GM19239 (cell line): ENCODE measurements around the gene HOXA6.

Source experiments
- DNase-seq: peaks from one replicate; pipeline ENCODE4 v3.0.0; 2011; ENCODE audit warnings: low spot score; ENCODE audit not compliant: insufficient read length
- FAIRE-seq: peaks from 2 replicates; lab custom pipeline; 2011; peaks lifted over from hg19 to GRCh38; lab: Jason Lieb, UNC

Gene HOXA6

DNA sequence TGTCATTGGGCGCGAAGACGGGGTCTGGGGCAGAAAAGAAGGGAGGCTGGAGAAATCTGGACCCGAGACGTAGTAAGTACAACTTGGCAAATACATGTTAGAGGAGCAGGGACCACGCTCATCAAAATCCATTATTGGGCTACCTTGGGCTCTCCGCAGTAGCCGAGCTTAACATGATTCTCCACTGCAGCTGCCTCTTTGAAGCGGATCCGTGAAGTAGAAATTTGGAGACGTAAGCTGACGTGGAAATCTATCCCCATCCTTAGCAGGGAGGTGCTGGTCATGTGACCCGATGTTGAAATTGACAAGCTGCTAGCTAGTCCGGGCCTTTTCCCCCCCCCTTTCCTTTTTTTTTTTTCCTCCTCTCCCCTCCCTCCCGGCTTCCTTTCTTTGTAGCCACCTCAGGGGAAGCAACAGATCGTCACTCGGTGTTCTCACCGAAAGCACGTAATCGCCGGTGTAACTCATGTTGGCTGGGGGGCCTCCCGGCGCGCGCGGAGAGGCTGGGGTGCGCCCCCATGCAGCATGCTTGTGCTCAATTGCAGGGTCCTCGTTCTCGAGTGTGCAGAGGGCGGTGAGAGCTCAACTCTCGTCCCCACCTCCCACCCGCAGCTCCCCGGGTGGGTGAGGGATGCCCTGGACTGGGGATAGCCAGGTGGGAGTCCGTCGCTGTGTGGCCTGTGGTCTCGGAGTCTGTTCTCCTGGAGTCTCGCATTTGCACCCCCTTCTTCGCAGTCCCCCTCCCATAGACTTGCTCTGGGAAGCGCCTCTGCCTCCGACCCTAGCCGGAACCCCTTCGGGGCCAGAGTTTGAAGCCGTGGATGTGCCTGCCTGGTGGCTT lies 37.7 kb upstream of the HOXA6 start, which contains the start of gene HOXA11:
Gene HOXA11 (minus strand): TSS at position 220 of the 841 bp plus-strand sequence. CDS start 88 bp downstream, at position 132.
- FAIRE-seq = peak; percentile 26
- no peak for DNase-seq

DNA sequence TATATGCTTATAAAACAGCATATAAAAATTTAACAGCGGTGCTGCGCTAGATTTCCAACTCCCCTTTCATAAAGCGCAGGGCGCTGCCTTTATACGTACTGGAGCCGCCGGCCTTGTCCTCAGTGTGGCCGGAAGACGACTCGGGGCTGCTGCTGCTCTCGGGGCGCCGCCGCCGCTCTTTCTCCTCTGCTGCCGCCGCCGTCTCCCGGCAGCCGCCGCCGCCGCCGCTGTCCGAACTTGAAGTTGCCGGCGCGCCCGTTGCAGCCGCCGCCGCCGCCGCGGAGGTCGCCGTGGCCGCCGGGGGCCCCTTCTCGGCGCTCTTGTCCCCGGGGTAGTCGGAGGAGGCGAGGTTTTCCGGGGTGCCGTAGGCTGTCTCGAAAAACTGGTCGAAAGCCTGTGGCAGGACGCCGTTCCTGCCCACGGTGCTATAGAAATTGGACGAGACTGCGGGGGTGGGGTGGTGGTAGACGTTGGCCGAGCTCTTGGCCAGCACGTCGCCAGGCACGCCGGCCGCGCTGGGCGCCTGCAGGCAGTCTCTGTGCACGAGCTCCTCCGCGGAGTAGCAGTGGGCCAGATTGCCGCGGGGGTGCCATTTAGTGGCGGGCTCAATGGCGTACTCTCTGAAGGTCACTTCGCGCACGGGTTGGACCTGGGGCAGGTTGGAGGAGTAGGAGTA lies 36.9 kb upstream of the HOXA6 start:
- no peak for FAIRE-seq
- no peak for DNase-seq

DNA sequence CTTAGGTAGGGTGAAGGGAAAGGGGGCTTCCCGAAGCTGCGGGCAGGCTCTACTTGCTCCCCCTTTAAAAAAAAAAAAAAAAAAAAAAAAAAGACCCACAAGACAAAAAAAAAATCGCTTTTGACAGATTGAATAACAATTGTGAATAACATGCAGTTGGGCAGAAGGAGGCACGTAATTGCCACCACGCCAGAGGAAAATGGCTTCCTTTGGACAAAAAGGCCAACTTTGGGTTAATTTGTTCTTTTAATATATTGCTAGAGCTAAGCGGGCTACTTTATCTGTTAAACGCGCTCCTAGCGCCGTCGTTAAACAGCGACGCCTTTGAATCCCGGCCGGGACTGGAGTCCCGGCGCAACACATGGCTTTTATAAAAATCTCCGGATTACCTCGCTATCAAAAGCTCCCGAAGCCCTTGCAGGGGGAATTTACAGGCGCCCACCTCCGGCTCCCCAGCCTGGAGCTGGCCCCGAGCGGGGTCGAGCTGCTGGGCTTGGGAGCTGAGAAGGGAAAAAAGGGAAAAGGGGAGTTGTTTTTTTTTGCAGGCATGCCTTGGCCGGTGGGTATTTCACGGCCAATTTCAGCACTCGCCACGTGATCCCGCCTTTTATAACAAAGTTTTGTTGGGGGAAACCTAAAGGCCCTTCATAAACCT lies 36.2 kb upstream of the HOXA6 start:
- DNase-seq (no peak), FAIRE-seq (no peak)

DNA sequence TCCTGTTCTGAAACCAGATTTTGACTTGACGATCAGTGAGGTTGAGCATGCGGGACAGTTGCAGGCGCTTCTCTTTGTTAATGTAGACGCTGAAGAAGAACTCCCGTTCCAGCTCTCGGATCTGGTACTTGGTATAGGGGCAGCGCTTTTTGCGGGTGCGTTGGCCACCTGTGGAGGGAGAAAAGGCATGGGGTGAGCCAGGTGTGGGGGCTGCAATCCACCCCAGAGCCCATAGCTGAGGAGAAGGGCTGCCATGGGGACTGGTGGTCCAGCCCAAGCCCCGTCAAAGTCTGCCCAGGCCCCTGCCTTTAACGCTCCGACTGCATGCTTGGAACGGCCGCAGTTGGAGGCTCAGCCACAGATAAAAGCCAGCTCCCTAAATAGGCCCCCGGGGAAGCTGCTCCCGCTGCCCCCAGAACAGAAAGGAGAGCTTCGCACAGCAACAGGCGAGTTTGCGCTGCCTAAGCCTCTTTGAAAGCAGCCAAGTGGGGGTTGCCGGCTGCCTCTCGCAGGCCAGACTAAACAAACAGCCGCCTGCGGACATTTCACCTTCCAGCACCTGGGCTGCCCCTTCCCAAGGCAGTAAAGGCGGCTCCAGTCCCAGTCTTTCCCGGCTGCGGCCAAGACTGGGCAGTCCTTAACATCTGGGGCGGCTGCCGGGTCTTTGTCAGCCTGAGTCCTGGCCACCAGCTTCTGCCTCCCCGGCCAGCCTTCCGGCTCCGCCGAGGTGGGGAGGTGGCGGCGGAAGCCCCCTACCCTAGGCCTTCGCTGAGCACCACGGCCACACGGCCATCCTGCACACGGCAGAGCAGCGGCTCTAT lies 35.5 kb upstream of the HOXA6 start:
- DNase-seq (no peak), FAIRE-seq (no peak)

DNA sequence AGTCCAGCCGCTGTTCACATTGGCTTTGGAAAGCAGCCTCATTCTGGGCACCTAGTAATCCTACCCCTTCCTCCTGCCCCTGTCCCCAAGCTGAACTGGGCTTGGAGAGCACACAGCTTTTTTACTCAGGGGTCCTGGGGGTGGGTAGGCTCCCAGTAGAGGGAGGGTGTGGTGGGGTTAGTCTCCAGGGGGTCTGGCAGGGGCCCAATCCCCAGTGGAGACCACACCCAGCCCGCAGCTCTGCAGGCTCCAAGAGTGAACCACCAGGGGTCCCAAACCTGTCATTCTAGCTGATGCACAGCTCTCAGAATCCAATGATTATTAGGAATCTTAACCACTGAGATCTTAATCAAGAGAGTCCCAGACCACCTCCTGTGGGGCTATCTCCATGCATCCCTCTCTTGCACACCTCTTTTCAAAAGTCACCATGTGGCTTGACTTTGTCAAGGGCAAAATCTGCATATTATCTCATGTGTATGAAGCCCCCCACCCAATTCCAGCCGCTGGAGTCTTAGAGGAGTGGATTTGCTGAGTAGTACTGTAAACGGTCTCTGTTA lies 34.8 kb upstream of the HOXA6 start:
- FAIRE-seq (no peak), DNase-seq (no peak)

DNA sequence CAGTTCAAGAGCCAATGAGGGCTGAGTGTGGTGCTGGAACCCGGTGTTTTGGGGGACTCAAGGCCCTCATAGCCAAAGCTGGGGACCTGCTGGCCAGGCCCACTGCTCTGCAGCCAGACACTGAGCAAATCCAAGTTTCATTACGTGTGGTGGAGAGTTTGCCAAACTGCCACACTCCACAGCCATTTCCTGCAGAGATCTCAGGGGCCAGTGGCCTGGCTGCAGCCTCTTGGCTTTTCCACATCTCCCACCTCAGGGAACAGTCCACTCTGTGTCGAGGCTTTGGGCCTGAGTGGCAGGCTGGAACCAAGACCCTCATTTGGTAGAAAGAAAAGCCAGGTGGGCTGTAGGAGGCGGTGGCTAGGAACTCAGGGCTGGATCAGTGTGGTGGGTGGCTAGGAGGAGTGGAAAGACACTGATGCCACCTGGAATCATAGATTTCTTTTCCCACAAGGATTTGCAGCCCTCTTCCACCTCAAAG lies 34.3 kb upstream of the HOXA6 start:
- no peak for DNase-seq
- no peak for FAIRE-seq

DNA sequence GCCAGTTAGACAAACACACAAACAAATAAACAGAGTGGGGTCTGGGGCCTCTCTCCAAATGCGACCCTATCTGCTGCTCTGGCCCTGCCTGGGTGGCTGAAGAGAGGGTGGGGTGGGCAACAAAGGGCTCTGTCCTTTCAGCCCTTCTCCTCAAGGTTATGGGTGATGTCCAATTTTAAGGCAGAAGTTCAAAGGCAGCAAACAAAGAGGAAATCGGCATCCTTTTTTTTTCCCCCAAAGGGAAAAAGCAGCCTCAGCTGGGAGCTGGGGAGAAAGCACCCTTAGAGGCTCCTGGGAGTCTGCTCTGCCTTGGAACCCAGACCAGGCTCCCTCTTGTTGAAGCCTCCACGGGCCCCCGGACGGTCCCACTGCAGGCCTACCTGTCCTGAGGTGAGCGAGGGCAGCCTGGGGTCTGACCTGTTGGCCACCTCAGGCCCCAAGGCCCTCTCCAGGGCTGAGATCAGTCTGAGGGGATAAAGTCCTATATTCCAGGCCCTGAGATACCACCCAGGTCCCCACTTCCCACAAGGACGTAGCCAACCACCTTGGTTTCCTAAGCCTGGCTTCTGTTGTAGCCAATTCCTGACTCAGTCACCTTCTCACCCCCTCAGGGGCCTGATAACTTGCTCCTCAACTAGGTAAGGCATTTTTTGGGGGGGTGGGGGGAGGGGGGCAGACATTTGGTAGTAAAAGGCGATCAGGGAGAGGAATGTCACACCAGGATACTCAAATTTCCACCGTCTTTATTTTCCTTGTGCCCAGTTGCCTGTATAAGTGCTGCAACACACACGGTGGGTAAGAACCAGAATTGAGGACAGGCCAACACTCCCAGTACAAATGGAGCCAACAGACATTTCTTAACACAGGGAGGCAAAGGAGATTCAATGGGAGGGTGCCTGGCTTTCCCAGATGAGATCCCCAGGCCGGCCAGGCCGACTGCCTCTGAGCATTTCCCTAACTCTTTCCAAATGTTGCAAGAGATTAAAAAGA lies 33.2 kb upstream of the HOXA6 start:
- no peak for DNase-seq
- no peak for FAIRE-seq

DNA sequence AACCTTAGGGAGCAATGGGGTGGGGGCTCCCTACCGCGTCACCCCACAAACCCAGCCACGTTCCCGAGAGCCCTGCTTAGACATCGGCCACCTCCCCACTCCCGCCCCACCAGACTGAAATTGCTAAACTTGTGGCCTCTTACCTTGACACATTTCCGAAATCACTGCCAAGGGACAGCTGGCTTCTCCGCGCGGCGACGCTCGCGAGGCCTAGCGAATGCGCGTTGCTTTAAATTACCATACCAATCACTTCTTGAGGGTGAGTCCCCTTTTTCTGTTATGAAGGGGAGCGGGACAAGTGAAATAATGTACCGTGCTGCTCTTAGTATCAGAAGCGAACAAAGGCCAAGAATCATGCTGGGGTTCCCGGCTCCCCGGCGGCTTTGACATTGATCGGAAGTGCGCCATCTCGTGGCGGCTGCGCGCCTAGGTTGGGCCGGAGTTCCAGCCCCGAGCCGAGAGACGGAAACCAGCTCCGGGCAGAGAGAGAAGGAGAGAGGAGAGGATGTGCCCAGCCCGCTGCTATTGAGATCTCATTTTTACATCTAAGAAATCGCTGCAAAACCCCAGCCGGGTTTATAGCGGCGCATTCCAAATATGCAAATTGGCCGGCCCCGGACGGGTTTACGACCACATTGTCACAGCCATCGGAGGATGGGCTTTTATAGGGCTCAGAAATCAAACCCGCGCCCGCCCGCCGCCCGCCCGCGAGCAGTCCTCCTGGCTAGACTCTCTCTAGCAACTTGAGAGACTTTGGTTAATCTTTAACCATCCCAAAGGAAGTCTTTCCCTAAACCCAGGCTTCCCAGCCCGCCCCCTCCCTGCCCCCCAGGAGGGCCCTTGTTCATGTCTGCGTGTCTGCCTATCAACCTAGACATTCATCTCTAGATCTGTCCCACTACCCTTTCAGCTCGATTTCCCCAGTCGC lies 32.2 kb upstream of the HOXA6 start:
- DNase-seq (peak; percentile 75), FAIRE-seq (peak; percentile 21)

DNA sequence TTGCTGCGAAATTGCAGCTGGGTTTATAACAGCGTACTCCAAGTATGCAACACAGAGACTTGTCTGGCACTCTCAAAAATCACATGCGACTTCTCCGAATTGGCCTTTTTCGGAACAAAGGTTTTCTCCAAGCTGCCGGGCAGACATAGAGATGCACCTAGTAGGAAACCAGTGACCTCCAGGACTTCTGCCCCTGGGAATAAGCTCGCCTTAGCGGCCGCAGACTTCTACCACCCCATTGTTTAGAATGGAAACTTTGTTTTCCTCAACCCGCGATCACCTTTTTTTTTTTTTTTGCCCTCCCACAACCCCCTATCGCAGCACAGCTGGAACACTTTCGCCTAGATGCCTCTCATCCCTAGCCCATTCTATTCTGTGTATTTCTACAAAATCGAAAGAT lies 31.5 kb upstream of the HOXA6 start:
- FAIRE-seq (no peak), DNase-seq (no peak)

DNA sequence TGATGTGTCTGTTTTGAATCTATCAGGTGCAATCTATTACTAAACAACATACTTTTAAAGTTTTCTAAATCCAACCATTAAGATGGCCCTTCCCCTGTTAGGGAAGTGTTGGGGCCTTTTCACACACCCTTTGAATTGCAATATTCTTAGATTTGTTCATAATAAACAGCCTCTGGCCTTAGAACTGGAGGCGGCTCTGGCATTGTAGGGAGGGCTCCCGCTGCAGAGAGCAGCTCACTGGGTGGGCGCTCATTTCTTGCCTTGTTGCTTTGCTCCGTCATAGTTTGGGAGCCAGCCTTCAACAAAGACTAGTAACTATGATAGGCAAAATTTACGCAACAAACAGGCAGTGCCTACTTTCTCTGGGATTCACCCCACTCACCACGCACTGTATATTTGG lies 30.8 kb upstream of the HOXA6 start:
- no peak for DNase-seq
- no peak for FAIRE-seq

DNA sequence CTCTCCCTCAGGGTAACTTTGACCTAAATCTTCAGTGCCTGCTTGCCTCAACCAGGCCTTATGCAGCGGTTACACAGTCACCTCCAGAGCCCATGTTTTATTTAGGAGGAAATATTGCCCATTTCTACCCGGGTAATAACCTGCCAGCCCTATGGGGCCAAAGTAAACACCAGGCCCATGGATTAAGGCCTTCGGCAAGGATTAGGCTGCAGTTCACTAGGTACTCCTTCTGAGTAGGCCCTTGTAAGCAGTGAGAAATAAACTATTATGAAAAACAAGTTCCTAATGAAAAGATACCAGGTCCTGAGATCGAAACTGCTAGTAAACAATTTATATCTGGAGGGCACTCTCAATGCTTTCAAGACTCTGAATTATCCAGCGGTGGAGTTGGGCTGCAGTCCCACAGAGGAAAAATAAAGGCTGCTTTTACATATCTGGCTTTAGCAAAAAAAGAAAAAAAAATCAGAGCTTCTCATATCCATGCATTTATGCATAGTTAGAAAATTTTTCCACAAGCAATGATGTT lies 30.3 kb upstream of the HOXA6 start:
- FAIRE-seq = no peak
- DNase-seq = no peak

DNA sequence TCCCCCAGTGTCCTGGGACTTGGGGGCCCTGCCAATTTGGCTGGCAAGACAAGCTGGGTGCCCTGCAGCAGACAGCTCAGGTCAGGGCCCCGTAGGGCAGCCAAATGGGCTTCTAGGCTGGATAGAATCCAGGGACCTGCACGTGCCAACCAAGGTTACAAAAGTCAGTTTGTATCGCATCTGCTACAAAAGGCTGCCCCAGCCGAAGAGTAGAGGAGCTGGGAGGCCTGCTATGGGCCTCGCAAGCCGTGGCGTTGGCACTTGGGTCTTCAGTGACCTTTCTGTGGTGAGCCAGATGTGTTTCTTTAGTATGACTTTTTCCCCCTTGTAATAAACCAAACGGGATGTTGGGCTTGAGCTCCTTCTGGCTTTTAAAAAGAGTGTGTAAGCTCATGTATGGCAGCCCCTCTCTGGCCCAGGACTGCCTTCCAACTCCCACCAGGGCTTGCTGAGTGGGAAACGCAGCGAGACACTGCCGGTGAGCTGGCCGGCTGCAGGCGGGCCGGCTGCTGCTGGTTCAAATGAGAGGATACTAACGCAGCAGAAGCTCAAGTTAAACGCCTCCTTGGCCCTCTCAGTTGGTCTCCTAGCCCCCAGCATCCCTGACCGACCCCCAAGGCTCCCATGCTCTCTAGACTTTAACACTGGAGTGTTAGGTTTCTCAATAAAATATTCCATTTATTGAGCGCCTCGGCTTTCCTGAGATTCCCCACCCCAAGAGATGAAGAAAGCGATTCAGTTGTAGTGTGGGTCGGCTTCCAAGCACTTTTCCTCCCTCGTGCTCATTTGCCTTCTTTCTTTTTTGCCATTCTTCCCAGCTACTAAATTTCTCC lies 29.6 kb upstream of the HOXA6 start:
- FAIRE-seq (no peak), DNase-seq (no peak)

DNA sequence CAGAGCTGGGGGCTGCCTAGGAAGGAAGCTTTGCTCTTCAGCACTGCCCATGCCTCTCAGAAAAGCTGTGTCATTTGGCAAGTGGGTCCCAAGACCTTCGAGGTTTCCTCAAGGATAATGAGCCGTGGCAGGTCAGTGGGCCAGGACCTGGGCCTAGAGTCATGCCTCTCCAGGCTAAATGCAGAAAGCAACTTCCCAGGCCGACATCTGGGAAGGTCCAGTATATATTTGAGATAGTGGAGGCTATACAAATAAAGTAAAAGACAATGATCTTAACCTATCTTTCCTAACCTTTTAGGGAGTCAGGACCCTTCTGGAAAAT lies 28.9 kb upstream of the HOXA6 start:
- no peak for FAIRE-seq
- no peak for DNase-seq

DNA sequence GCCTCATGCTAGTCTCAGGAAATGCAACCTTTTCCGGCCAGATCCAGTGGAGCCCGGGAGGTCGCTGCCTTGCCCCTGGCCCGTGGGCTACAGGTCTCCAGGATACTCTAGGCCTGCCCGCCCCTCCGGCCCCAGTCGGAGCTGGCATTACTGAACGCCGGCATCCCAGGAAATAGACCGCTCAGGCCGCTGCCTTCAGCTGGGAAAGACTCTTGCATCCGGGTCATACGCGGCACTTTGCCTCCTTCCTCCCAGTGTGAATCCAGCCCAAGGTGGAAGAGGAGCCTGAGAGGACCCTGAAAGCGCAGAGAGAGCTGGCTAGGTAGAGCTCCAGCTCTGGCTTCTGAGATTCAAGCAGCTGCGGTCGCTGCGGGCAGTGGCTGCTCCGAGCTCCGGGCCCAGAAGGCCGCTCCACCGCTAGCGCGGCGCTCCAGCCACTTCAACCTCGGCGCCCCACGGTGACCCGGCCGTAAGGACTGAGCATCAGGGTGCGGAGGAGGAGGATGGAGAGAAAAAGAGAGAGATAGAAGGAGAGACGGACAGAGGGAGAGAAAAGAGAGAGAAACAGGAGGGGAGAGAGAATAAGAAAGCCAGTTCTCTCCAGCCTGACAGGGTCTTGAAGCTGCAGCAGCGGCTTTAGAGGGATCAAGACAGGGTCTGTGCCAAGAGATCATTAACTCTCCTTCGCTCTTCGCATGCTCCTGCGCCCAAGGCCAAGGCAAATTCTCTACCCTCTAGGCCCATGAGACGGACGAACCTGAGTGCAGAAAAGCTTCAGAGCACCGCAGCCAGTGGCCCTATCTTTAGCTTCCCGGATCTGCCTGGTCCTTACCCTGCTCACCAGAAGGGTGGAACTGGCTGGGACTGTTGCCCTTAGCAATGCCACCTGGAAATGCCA lies 28.3 kb upstream of the HOXA6 start:
- FAIRE-seq (no peak), DNase-seq (no peak)

DNA sequence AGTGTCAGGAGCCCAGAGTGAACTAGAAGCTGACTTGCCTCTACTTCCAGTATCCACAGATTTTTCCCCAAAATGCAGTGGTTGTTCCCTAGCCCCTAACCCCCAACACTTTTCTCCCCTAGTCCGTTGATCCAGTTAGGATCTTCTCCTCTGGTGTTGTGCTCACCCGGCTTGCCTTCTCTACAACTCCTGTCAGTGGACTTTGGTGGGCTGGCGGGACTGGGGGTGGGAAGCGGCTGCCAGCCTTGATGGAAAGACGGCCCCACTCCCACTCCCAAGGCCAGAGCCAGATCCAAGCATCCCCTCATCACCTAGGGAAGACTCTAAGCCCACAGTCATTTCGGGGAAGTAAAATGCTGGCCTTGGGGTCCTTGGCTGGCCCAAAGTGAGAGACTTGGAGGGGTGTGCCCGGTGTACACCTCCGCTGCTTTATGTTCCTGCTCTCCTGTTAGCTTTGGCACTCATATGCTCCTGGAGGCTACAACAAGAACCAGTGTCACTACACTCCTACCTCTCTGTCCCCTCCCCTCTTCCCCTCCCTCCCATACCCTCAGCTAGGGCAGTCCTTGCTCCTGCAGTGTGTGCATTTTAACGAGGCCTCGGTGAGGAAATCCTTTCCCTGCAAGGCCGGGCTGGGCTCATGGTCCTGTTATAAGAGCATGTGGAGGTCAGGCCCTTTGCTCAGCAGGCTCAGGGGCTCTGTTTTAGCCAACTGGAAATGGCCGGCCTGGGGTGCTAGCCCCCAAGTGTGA lies 27.5 kb upstream of the HOXA6 start:
- DNase-seq = no peak
- no peak for FAIRE-seq
